NCI-H2196 (cell line): ENCODE data around the gene FXYD3.
A peak's percentile ranks its signal among the peaks of the same experiment; 100 is the strongest.

Experiments used
- DNase-seq: peaks from one replicate; lab custom pipeline; 2025; ENCODE audit not compliant: unreplicated experiment; lab: John Stamatoyannopoulos, UW

Gene FXYD3

GRCh38 chr19:35105411-35106290 is 10.0 kb upstream of the FXYD3 start:
- no peak for DNase-seq

GRCh38 chr19:35106291-35106583 is 9.4 kb upstream of the FXYD3 start:
- DNase-seq = no peak

- no peak for DNase-seq
These were observed 8.6 kb upstream of the FXYD3 start for GRCh38 chr19:35106898-35107541.

GRCh38 chr19:35107545-35107944 is 8.1 kb upstream of the FXYD3 start:
- DNase-seq = no peak

- no peak for DNase-seq
These were observed 6.9 kb upstream of the FXYD3 start for GRCh38 chr19:35108730-35109129.

- DNase-seq = no peak
These were observed 6.1 kb upstream of the FXYD3 start for GRCh38 chr19:35109395-35110112.

- no peak for DNase-seq
These were observed 4.6 kb upstream of the FXYD3 start for GRCh38 chr19:35110974-35111373.

- no peak for DNase-seq
These were observed 2.5 kb upstream of the FXYD3 start for GRCh38 chr19:35112995-35113688.

- peak; percentile 45 for DNase-seq
These were observed 1.1 kb upstream of the FXYD3 start for GRCh38 chr19:35114353-35115176.

- DNase-seq = no peak
These were observed 614 bp downstream of the FXYD3 start for GRCh38 chr19:35116072-35116801.

GRCh38 chr19:35117116-35117515 is 1.5 kb downstream of the FXYD3 start:
- DNase-seq = no peak

- no peak for DNase-seq
These were observed 2.2 kb downstream of the FXYD3 start for GRCh38 chr19:35117799-35118198.

- no peak for DNase-seq
These were observed 2.8 kb downstream of the FXYD3 start for GRCh38 chr19:35118268-35119020.

GRCh38 chr19:35119091-35119490 is 3.5 kb downstream of the FXYD3 start:
- no peak for DNase-seq

GRCh38 chr19:35119578-35120155 is 4.0 kb downstream of the FXYD3 start:
- DNase-seq = no peak

GRCh38 chr19:35120492-35120891 is 4.9 kb downstream of the FXYD3 start:
- DNase-seq = peak; percentile 91

- no peak for DNase-seq
These were observed 5.3 kb downstream of the FXYD3 start for GRCh38 chr19:35120898-35121297.

GRCh38 chr19:35122687-35123551 is 7.3 kb downstream of the FXYD3 start:
- no peak for DNase-seq
